ENCODE results near the gene BCAS3.

DNA sequence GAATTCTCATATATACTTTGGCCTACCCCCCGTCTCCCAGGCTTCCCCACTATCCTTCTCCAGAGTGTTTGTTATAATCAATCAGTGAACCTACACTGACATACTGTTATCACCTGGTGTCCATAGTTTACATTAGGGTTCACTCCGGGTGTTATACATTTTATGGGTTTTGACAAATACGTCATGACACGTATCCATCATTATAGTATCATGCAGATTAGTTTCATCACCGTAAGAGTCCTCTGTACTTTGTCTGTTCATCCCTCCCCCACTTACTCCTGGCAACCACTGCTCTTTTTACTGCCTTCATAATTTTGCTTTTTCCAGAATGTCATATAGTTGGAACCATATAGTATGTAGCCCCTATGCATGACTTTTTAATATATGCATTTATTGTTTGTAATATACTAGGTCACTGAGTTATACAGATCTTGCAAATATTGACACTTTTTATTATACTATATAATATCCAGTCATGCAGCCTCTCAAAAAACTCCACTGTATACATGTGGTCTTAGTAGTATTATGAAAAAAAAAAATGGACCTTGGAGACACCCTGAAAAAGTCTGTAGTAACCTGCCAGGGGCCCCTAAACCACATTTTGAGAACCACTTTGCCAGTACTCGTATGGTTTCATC is 49.3 kb upstream of the BCAS3 start:
- TF ChIP-seq, protein P1, sequence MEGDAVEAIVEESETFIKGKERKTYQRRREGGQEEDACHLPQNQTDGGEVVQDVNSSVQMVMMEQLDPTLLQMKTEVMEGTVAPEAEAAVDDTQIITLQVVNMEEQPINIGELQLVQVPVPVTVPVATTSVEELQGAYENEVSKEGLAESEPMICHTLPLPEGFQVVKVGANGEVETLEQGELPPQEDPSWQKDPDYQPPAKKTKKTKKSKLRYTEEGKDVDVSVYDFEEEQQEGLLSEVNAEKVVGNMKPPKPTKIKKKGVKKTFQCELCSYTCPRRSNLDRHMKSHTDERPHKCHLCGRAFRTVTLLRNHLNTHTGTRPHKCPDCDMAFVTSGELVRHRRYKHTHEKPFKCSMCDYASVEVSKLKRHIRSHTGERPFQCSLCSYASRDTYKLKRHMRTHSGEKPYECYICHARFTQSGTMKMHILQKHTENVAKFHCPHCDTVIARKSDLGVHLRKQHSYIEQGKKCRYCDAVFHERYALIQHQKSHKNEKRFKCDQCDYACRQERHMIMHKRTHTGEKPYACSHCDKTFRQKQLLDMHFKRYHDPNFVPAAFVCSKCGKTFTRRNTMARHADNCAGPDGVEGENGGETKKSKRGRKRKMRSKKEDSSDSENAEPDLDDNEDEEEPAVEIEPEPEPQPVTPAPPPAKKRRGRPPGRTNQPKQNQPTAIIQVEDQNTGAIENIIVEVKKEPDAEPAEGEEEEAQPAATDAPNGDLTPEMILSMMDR (conservative IDR thresholded peaks at IDR 0.05; ENCODE audit: low read depth, low read length) = no peak
- no peak for TF ChIP-seq EZH2 (IDR thresholded peaks at IDR 0.05; ENCODE audit: borderline replicate concordance, low read depth, low read length, poor library complexity, severe bottlenecking)

Data from A673 (cell line).